ENCODE measurements around the gene WHRN.

- TF ChIP-seq, protein P1, sequence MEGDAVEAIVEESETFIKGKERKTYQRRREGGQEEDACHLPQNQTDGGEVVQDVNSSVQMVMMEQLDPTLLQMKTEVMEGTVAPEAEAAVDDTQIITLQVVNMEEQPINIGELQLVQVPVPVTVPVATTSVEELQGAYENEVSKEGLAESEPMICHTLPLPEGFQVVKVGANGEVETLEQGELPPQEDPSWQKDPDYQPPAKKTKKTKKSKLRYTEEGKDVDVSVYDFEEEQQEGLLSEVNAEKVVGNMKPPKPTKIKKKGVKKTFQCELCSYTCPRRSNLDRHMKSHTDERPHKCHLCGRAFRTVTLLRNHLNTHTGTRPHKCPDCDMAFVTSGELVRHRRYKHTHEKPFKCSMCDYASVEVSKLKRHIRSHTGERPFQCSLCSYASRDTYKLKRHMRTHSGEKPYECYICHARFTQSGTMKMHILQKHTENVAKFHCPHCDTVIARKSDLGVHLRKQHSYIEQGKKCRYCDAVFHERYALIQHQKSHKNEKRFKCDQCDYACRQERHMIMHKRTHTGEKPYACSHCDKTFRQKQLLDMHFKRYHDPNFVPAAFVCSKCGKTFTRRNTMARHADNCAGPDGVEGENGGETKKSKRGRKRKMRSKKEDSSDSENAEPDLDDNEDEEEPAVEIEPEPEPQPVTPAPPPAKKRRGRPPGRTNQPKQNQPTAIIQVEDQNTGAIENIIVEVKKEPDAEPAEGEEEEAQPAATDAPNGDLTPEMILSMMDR (IDR thresholded peaks at IDR 0.05): no peak
- TF ChIP-seq EZH2phosphoT487 (IDR thresholded peaks at IDR 0.05): no peak
Observed at GRCh38 chr9:114390952-114391351, 114.3 kb downstream of the WHRN start.
